UCSD-AML1 (cell line): ENCODE measurements around the gene PLCB3.

Experiments used
- DNase-seq: peaks from one replicate; lab custom pipeline; 2025; ENCODE audit not compliant: unreplicated experiment; lab: John Stamatoyannopoulos, UW

Gene PLCB3

DNA sequence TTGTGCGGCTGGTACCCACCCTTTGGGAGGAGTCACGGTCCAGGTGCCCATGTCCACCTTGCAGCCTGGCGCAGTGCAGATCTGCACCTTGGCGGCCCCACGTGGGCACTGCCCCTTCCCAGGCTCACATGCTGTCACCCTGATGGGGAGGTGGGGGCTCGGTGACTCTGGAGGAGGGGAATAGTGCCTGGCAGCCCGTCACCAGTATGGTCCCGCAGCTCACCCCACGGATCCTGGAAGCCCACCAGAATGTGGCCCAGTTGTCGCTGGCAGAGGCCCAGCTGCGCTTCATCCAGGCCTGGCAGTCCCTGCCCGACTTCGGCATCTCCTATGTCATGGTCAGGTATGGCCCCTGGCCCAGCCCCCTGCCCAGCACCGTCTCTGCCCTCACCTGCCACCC, 30.5 kb upstream of the PLCB3 start:
- no peak for DNase-seq

DNA sequence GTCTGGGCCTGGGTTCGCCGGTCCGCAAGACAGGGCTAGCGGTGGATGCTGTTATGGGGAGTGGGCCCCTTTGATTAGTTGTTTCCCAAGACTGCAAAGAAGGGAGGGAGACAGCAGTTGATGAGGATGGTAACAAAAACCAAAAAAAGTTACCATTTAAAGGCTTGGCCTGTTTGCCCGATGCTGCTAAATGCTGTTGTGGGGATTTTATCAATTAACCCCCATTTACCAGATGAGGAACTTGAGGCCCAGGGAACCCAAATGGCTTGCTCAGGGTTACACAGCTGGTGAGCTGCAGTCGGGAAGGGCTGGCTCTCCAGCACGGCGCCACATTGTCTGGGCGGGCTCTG, 28.7 kb upstream of the PLCB3 start:
- DNase-seq: no peak

DNA sequence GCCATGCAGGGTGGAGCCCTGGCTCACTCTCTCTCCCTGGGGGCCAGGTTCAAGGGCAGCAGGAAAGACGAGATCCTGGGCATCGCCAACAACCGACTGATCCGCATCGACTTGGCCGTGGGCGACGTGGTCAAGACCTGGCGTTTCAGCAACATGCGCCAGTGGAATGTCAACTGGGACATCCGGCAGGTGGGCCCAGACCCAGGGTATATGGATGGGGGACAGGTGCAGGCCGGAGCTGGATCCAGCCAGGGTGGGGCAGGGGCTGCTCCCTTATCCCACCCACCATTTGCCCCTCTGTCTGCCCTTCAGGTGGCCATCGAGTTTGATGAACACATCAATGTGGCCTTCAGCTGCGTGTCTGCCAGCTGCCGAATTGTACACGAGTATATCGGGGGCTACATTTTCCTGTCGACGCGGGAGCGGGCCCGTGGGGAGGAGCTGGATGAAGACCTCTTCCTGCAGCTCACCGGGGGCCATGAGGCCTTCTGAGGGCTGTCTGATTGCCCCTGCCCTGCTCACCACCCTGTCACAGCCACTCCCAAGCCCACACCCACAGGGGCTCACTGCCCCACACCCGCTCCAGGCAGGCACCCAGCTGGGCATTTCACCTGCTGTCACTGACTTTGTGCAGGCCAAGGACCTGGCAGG, 28.2 kb upstream of the PLCB3 start:
- DNase-seq: no peak

DNA sequence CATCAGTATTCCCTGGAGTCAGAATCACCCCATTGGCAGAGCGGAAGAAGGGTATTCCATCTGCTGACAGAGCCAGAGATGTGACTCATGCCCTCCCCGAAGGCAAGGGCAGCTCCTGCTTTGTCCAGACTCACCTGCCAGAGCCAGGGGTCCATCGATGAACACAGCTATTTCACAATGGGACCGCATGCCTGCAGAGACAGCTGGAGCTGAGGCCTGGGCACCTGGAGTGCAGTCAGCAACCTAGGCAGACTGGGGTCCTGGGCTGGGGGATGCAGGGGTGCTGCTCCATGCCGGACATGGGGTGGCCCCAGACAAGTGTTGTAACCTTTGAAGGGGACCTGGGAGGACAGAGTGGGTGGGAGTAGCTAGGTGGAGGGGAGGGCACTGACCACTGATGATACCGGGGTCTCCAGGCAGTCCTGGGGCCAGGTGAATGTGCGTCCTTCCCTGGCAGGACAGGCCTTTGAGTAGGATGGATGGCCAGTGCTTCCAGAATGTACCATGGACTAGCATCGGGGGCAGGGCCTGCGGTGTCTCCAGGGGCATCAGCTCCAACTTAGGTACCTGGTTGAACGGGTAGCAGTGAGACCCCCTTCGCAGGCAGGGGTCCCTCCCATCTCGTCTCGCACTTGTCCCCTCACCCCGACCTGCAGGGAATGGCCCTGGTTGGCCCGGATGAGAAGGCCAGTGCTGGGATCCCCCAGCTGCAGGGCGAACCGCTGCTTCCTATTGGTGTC, 27.0 kb upstream of the PLCB3 start:
- peak; percentile 54 for DNase-seq

DNA sequence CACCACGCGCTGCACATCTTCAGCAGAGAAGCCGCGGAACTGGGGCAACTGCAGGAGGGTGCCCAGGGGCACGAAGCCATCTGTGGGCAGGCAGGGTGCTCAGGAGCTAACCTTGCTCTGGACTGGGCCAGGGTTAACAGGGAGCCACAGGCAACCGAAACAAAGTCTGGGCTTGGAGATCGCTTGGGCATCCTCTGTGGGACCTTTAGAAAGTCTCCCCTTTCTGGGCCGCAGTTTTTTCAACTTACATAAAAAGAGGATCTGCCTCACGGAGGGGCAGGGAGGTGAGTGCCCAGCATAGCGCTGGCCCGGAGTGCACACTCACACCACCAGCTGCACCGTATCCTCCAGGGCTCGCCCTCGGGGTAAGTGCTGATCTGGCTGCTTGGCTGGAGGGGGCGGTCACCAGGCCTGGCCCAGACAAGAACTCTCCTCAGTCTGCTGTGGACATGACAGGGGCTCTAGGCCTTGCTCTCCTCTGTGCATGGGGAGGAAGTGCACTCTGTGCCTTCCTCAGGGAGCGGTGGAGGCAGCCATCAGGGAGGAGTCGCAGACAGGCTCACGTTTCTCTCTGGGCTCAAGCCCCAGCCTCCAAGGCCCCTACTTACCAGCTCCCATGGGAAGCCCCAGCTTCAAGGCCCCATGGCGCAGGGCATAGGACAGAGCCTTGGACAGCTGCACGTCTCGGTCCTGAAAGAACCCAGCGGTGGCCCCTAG, 26.3 kb upstream of the PLCB3 start:
- peak; percentile 62 for DNase-seq

DNA sequence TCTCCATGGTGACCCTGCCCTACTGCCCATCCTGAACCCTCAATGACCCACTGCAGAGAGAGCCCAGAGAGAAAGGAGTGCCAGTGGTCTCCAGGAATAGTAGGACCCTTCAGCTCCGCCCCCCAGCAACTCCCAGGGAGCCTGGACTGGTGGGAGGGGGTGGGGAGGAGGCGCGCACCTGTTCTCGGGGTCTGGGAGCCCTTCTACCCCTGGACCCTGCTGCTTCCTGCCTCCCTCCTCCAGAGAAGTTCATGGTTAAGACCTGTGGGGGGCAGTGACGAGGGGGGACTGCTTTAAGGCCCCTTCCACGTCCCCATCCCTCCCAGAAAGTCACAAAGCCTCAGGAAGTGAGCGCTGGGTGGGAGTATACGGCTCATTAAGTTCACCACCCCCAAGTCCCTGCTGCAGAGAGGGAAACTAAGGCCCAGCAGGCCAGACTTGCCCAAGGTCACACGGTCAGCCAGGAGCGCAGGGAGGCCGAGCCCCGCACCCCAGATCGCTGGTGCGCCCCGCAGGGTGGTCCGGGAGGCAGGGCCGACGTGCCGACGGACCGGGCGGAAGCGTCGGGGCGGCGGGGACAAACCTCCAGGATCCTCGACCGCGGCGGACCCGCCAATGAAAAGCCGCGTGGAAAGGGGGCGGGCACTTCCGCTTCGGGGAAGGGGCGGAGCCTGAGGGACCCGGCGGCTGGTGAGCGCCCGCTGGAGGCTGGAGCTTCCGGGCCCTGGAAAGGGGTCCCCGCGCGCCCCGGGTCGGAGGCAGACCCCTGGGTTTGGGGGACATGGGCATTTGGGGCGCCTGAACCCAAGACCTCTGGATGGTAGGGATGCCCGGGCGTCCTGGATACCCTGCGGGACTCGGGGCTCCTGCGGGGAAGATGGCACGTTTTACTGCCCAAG, 25.5 kb upstream of the PLCB3 start, which contains the start of the genes NUDT22 and TRPT1:
NUDT22 (plus strand) TSS at position 667 of the 899 bp plus-strand sequence. CDS start 379 bp downstream, outside the sequence.
TRPT1 (minus strand) TSS at position 579 of the 899 bp plus-strand sequence; CDS start at position 253, 326 bp downstream.
- peak; percentile 95 for DNase-seq

DNA sequence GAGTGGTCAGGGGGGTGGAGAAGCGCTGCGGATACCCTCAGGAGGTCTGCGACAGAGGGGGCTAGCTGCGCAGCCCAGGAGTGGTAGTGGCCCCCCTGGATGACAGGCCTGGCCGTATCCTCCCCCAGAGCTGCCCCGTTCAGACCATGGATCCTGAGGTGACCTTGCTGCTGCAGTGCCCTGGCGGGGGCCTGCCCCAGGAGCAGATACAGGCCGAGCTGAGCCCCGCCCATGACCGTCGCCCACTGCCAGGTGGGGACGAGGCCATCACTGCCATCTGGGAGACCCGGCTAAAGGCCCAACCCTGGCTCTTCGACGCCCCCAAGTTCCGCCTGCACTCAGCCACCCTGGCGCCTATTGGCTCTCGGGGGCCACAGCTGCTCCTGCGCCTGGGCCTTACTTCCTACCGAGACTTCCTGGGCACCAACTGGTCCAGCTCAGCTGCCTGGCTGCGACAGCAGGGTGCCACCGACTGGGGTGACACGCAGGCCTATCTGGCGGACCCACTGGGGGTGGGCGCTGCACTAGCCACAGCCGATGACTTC, 24.8 kb upstream of the PLCB3 start:
- DNase-seq: peak; percentile 78

DNA sequence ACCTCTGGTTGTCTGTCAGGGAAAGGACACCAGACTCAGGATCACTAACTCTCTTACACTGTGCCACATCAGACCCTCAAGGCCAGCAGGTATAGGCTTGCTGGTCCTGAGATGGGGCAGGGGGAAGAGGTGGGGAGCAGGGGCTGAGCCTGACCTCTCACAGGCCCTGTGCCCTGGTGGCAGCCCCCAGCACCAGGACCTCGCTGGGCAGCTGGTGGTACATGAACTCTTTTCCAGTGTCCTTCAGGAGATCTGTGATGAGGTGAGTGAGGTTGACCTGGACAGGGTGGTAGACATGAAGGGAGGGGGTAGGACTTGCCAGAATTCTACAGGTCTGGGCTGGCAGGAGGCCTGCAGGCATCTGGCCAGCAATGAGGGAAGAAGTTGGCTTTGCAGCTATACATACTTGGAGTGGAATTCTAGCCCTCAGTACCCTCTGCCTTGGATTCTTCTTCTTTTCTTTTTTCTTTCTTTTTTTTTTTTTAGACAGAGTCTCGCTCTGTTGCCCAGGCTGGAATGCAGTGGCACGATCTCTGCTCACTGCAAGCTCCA, 23.8 kb upstream of the PLCB3 start:
- no peak for DNase-seq

DNA sequence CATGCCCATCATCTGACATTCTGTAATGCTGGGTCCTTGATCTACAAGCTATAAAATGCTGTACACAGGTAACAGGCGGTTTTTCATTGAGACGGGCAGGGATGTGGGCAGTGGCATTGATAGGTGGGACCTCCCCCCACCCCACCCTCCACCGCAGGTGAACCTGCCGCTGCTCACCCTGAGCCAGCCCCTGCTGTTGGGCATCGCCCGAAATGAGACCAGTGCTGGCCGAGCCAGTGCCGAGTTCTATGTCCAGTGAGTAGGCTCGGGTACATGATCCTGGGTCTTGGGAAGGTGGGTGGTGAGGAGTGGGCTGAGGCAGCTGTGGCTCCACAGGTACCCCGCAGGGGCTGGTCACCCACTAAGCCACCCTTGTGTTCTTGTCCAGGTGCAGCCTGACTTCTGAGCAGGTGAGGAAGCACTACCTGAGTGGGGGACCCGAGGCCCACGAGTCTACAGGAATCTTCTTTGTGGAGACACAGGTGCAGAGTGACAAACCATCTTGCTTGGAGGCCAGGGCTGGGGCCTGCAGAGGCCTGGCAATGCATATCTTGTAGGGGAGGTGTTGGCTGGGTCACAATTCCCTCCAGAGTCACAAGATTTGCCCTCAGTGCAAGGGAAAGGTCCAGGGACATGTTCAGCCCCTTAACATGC, 22.1 kb upstream of the PLCB3 start:
- no peak for DNase-seq

DNA sequence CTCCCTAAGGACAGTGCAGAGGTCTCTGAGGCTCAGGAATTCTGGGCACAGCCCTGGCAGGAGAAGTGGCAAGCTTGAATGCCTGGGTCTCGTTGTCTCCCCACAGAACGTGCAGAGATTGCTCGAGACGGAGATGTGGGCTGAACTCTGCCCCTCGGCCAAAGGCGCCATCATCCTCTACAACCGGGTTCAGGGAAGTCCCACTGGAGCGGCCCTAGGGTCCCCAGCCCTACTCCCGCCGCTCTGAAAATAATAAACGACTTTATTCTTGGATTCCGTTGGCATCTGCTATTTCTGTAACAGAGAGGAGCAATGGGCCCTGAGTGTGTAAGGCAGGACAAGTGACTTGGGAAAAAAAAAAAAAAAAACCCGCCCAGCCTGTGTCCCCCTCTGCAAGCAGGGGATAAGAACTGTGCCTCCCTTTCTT, 21.6 kb upstream of the PLCB3 start:
- DNase-seq: no peak

DNA sequence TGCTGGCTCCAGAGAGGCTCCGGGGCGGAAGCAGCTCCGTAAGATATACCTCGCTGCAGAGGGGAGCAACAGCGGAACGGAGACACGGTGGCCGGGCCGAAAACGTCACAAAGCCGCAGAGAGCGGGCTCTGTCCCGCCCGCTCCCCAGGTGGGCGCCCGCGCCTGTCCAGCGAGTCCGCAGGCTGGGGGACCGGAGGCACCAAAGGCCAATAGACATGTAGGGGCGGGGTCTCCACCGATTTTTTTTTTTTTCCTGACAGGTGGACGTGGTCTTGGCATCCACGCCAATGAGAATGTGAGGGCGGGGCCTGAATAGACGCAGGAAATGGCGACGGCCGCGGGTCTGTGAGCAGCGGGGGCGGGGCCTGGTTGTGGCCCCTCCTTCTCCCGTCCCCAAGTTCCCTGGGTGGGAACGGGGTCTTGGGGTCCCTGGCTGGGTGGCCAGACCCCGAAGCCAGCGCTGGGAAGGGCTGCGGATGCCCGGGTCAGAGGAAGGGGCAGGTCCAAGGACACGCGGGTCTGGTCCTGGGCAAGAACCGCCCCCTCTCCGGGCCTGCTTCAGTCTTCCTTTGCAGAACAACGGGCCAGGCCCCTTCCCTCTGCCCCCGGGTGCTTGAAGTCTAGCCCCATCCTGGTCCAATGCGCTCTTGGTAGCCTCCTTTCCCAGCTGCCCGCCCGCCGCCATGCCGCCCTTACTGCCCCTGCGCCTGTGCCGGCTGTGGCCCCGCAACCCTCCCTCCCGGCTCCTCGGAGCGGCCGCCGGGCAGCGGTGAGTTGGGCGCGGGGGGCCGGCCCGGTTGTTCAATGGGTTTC, 21.0 kb upstream of the PLCB3 start, which contains the start of gene DNAJC4:
DNAJC4 (plus strand) TSS at position 378 of the 814 bp plus-strand sequence; CDS start at position 685, 307 bp downstream.
- DNase-seq: peak; percentile 90

DNA sequence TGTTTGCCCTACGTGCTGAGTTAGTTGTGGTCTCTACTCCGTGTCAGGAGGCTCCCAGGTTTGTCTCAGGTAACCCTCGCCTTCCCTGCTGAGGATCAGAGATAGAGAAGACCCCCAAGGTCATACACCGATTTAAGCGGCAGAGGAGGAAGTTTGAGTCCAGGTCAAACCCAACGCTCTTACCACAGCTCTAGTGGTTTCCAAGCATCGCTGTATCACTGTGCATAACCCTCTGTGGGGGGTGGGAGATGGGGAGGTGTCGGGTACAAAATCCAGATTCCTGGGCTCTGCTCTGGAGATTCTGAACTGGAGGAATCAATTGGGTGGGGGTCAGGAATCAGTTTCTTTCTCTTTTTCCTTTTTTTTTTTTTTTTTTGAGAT, 20.4 kb upstream of the PLCB3 start:
- peak; percentile 56 for DNase-seq

DNA sequence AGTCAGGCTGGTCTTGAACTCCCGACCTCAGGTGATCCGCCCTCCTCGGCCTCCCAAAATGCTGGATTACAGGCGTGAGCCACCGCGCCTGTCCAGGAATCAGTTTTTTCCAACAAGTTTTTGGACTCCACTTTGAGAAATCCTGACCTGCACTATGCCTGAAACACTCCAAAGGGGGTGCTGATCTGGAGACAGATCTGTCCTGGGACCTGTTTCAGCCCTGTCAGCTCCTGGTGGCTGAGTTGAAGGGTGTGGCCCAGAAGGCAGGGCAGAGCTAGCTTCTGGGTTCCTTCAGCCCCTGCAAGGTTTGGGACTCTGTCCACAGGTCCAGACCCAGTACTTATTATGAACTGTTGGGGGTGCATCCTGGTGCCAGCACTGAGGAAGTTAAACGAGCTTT, 19.8 kb upstream of the PLCB3 start:
- no peak for DNase-seq

DNA sequence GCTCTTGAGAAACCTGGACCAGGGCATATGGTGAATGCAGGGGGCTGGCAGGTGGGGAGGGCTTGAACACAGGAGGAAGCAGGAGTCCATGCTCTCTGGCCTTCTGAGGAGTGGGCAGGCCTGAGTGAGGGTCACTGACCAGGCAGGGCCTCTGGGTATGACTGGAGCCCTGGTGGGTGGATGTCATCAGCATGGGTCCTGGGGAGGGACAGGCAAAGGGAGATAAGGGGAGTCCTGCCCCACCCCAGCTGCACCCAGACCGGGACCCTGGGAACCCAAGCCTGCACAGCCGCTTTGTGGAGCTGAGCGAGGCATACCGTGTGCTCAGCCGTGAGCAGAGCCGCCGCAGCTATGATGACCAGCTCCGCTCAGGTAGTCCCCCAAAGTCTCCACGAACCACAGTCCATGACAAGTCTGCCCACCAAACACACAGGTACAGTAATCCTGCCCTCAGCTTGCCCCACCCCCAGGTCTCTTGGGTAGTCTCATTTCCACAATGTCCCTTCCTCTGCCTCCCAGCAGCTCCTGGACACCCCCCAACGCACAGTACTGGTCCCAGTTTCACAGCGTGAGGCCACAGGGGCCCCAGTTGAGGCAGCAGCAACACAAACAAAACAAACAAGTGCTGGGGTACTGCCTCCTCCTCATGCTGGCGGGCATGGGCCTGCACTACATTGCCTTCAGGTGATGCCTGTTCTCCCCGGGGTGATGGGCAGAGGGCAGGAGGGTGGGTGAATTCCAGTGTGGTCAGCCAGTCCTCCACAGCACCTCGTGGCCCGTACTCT, 19.0 kb upstream of the PLCB3 start:
- DNase-seq: no peak

DNA sequence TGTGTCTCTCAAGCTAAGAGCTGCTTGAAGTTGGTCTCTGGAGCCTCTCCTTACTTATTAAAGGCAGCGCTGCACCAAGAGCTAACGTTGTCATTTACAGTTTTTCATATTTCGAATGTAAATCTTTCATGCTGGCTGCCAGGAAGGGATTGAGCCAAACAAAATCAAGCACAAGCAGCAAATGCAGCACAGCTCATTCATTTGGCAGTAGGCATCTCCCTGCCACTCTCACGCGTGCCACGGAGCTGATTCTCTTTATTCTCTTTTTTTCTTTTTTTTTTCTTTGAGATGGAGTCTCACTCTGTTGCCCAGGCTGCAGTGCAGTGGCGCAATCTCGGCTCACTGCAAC, 18.4 kb upstream of the PLCB3 start:
- no peak for DNase-seq

DNA sequence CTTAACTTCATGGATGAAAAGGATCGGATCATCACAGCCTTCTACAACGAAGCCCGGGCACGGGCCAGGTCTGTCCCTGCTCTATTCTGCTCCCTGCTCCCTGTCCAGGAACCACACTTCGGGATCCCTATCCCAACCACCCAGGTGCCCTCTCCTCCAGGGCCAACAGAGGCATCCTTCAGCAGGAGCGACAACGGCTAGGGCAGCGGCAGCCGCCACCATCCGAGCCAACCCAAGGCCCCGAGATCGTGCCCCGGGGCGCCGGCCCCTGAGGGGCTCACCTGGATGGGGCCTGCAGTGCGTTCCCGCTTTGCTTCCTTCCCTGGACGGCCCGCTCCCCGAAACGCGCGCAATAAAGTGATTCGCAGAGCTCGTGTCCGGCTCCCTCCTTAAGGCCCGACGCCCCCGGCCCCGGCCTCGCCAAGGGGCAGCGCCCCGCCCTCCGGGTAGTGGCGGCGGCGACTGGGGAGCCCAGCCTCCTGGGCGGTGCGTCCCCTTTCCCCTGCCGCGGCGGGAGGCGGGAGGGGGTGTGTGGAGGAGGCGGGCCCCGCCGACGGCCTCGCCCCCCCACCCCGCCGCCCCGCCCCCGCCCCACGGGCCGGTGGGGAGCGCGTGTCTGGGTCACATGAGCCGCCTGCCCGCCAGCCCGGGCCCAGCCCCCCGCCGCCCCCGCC, 17.3 kb upstream of the PLCB3 start, which contains the start of gene VEGFB:
VEGFB (plus strand) TSS at position 672 of the 674 bp plus-strand sequence. CDS start 250 bp downstream, outside the sequence.
- peak; percentile 30 for DNase-seq

DNA sequence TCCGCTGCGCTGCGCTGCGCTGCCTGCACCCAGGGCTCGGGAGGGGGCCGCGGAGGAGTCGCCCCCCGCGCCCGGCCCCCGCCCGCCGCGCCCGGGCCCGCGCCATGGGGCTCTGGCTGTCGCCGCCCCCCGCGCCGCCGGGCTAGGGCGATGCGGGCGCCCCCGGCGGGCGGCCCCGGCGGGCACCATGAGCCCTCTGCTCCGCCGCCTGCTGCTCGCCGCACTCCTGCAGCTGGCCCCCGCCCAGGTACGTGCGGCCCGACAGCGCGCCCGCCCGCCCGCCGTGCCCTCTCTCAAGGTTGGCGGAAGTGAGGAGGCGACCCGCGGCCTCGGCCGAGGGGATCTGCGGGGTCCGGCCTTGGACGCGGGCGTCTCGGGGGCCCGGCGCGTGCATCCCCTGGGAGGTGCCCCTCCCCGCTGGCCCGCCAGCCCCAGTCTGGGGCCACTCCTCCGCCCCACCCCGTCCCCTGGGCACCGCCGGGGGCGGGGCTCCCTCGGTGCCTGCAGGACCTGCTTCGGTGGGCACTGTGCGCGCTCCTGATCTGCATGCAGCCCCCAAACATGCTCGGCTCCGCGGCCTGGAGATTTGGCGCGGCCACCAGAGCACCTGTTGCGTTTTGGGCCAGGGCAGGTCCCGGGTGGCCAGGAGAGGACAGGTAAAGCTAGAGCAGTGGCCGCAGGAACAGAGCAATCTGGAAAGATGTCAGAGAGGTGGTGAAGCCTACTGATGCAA, 16.5 kb upstream of the PLCB3 start:
- peak; percentile 60 for DNase-seq
